ENCODE measurements around the gene PDRG1.
A peak's percentile ranks its signal among the peaks of the same experiment; 100 is the strongest.
"Not testable (repeated sequence)": the region's sequence is repeated elsewhere in the genome, so short reads cannot be mapped to it uniquely, and the experiment has no call there.

Gene PDRG1

GRCh38 chr20:31926493-31926892, 25.4 kb downstream of the PDRG1 start:
- DNase-seq (ENCODE audit: low spot score), result no peak

- DNase-seq (ENCODE audit: low spot score), result no peak
These were observed 26.2 kb downstream of the PDRG1 start for GRCh38 chr20:31925631-31926030.

GRCh38 chr20:31924561-31924960, 27.3 kb downstream of the PDRG1 start:
- DNase-seq (ENCODE audit: low spot score), result no peak

GRCh38 chr20:31923388-31924331, 28.2 kb downstream of the PDRG1 start:
- DNase-seq (ENCODE audit: low spot score), result peak; percentile 20

- DNase-seq (ENCODE audit: low spot score), result no peak
These were observed 29.3 kb downstream of the PDRG1 start for GRCh38 chr20:31922588-31922987.

- DNase-seq (ENCODE audit: low spot score), result no peak
These were observed 29.7 kb downstream of the PDRG1 start for GRCh38 chr20:31922181-31922580.

GRCh38 chr20:31921480-31921879, 30.4 kb downstream of the PDRG1 start:
- not testable (repeated sequence) for DNase-seq (ENCODE audit: low spot score)

- DNase-seq (ENCODE audit: low spot score), result no peak
These were observed 31.5 kb downstream of the PDRG1 start for GRCh38 chr20:31920275-31920855.

- no peak for DNase-seq (ENCODE audit: low spot score)
These were observed 32.3 kb downstream of the PDRG1 start for GRCh38 chr20:31919410-31920155.

GRCh38 chr20:31918466-31919105, 33.3 kb downstream of the PDRG1 start:
- no peak for DNase-seq (ENCODE audit: low spot score)

- DNase-seq (ENCODE audit: low spot score), result not testable (repeated sequence)
These were observed 33.9 kb downstream of the PDRG1 start for GRCh38 chr20:31917962-31918412.

GRCh38 chr20:31916708-31917107, 35.1 kb downstream of the PDRG1 start:
- no peak for DNase-seq (ENCODE audit: low spot score)

GRCh38 chr20:31915491-31916280, 36.2 kb downstream of the PDRG1 start:
- DNase-seq (ENCODE audit: low spot score), result no peak

- no peak for DNase-seq (ENCODE audit: low spot score)
These were observed 37.7 kb downstream of the PDRG1 start for GRCh38 chr20:31914170-31914569.

GRCh38 chr20:31913431-31914157, 38.3 kb downstream of the PDRG1 start:
- DNase-seq (ENCODE audit: low spot score), result no peak

- no peak for DNase-seq (ENCODE audit: low spot score)
These were observed 41.6 kb downstream of the PDRG1 start for GRCh38 chr20:31910071-31910803.

- DNase-seq (ENCODE audit: low spot score), result no peak
These were observed 42.4 kb downstream of the PDRG1 start for GRCh38 chr20:31909253-31910070.

GRCh38 chr20:31908424-31908823, 43.4 kb downstream of the PDRG1 start:
- DNase-seq (ENCODE audit: low spot score), result no peak

GRCh38 chr20:31908016-31908415, 43.8 kb downstream of the PDRG1 start:
- DNase-seq (ENCODE audit: low spot score), result no peak
